ENCODE results near the gene COIL.

The COIL gene

DNA sequence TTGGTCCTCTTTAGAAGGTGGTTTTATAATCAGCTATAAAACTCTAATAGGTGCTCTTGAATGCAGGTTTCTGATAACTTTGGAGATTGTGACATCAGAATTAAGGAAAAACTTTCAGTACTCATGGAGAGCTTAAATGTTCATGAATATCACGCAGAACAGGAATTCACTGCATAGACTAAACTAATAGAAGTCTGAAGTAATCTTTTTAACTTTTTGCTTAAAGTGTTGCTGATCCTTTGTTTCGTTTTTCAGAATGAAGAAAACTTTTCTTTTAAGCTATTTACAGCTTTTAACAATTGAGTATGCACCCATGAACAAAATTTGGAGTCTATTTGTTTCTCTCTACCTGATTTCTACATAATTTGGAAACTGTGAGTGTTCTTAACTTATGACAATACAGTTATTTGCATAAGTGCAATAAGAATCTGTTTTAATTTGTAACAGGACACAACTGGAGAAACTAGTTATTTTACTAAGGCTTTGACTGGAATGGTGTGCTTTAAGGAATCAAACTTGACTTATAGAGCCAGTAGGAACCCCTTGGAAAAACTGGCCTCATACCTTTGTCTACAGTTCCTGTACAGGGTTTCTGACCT is 30.0 kb downstream of the COIL start:
- Histone ChIP-seq H3K4me3 (replicated peaks; ENCODE audit: low read depth, low read length) (no peak overlapping the region), H3K36me3 (ENCODE audit: control insufficient read depth, insufficient read depth, low read length) (peaks cover 2% of the 10 kb centered on the region), H3K27me3 (replicated peaks; ENCODE audit: control insufficient read depth, insufficient read depth, low read length) (no peaks in the 10 kb centered on the region)
- DNase-seq (ENCODE audit: extremely low read depth, insufficient read length): no peak
- TF ChIP-seq CTCF (IDR thresholded peaks at IDR 0.05; ENCODE audit: insufficient read depth, low read length, poor library complexity, severe bottlenecking): no peak

- H3K36me3 ChIP-seq (ENCODE audit: control insufficient read depth, insufficient read depth, low read length): no peaks in the 10 kb centered on the region
- no peaks in the 10 kb centered on the region for H3K27me3 ChIP-seq (replicated peaks; ENCODE audit: control insufficient read depth, insufficient read depth, low read length)
- TF ChIP-seq CTCF (IDR thresholded peaks at IDR 0.05; ENCODE audit: insufficient read depth, low read length, poor library complexity, severe bottlenecking): no peak
- no peak overlapping the region for H3K4me3 ChIP-seq (replicated peaks; ENCODE audit: low read depth, low read length)
- DNase-seq (ENCODE audit: extremely low read depth, insufficient read length): no peak
Observed at GRCh38 chr17:56929362-56929969, 31.4 kb downstream of the COIL start.

- no peak for TF ChIP-seq CTCF (IDR thresholded peaks at IDR 0.05; ENCODE audit: insufficient read depth, low read length, poor library complexity, severe bottlenecking)
- Histone ChIP-seq H3K36me3 (ENCODE audit: control insufficient read depth, insufficient read depth, low read length) (no peaks in the 10 kb centered on the region), H3K27me3 (replicated peaks; ENCODE audit: control insufficient read depth, insufficient read depth, low read length) (no peaks in the 10 kb centered on the region), H3K4me3 (replicated peaks; ENCODE audit: low read depth, low read length) (no peak overlapping the region)
- no peak for DNase-seq (ENCODE audit: extremely low read depth, insufficient read length)
Observed at GRCh38 chr17:56928586-56928985, 32.3 kb downstream of the COIL start.

DNA sequence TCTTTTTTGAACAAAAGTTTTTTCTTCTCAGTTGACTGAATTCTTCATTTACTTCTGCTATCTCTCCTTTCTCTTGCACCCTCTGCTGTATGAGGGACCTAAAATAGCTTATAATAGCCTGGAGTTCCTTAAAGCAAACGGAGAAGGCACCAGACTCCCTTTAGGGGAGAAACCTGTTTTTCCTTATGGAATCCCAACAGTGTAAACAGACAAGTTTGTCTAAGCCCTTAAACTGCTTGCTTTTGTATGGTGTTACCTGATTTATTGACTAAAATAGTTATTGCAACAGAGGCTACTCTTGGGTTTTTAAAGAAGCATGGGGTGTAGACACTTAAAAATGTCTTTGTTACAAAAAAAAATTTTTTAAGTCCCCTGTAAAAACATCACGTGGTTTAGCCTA is 34.1 kb downstream of the COIL start:
- TF ChIP-seq CTCF (IDR thresholded peaks at IDR 0.05; ENCODE audit: insufficient read depth, low read length, poor library complexity, severe bottlenecking): no peak
- no peak for DNase-seq (ENCODE audit: extremely low read depth, insufficient read length)
- Histone ChIP-seq H3K4me3 (replicated peaks; ENCODE audit: low read depth, low read length) (no peak overlapping the region), H3K27me3 (replicated peaks; ENCODE audit: control insufficient read depth, insufficient read depth, low read length) (no peaks in the 10 kb centered on the region), H3K36me3 (ENCODE audit: control insufficient read depth, insufficient read depth, low read length) (no peaks in the 10 kb centered on the region)

GRCh38 chr17:56926270-56926669 is 34.6 kb downstream of the COIL start:
- Histone ChIP-seq H3K4me3 (replicated peaks; ENCODE audit: low read depth, low read length) (no peak overlapping the region), H3K27me3 (replicated peaks; ENCODE audit: control insufficient read depth, insufficient read depth, low read length) (no peaks in the 10 kb centered on the region), H3K36me3 (ENCODE audit: control insufficient read depth, insufficient read depth, low read length) (no peaks in the 10 kb centered on the region)
- DNase-seq (ENCODE audit: extremely low read depth, insufficient read length): no peak
- TF ChIP-seq CTCF (IDR thresholded peaks at IDR 0.05; ENCODE audit: insufficient read depth, low read length, poor library complexity, severe bottlenecking): no peak

Data from GM06990 (cell line).